ENCODE measurements around the gene SLC13A3.

The SLC13A3 gene

GRCh38 chr20:46650575-46651090, 626 bp downstream of the SLC13A3 start:
- DNase-seq: no peak

GRCh38 chr20:46649965-46650542, 1.2 kb downstream of the SLC13A3 start:
- no peak for DNase-seq

- no peak for DNase-seq
Measured at GRCh38 chr20:46649650-46649949, 1.7 kb downstream of the SLC13A3 start.

- peak; percentile 14 for DNase-seq
Measured at GRCh38 chr20:46648903-46649649, 2.2 kb downstream of the SLC13A3 start.

GRCh38 chr20:46647469-46647868, 3.8 kb downstream of the SLC13A3 start:
- DNase-seq: no peak

- no peak for DNase-seq
Measured at GRCh38 chr20:46646659-46647380, 4.4 kb downstream of the SLC13A3 start.

GRCh38 chr20:46646122-46646521, 5.1 kb downstream of the SLC13A3 start:
- no peak for DNase-seq

- no peak for DNase-seq
Measured at GRCh38 chr20:46644733-46645132, 6.5 kb downstream of the SLC13A3 start.

GRCh38 chr20:46644160-46644559, 7.1 kb downstream of the SLC13A3 start:
- DNase-seq: no peak

- DNase-seq: no peak
Measured at GRCh38 chr20:46642969-46643343, 8.3 kb downstream of the SLC13A3 start.

GRCh38 chr20:46642265-46642968, 8.8 kb downstream of the SLC13A3 start:
- DNase-seq: no peak

- no peak for DNase-seq
Measured at GRCh38 chr20:46641424-46641823, 9.8 kb downstream of the SLC13A3 start.

GRCh38 chr20:46640536-46641311, 10.5 kb downstream of the SLC13A3 start:
- DNase-seq: no peak

- DNase-seq: no peak
Measured at GRCh38 chr20:46640044-46640443, 11.2 kb downstream of the SLC13A3 start.

GRCh38 chr20:46639587-46639986, 11.7 kb downstream of the SLC13A3 start:
- DNase-seq: no peak

- DNase-seq: no peak
Measured at GRCh38 chr20:46638898-46639274, 12.4 kb downstream of the SLC13A3 start.

- no peak for DNase-seq
Measured at GRCh38 chr20:46638134-46638897, 12.9 kb downstream of the SLC13A3 start.

- no peak for DNase-seq
Measured at GRCh38 chr20:46637427-46638133, 13.7 kb downstream of the SLC13A3 start.

- DNase-seq: no peak
Measured at GRCh38 chr20:46637020-46637419, 14.2 kb downstream of the SLC13A3 start.

- DNase-seq: no peak
Measured at GRCh38 chr20:46636514-46636913, 14.7 kb downstream of the SLC13A3 start.

GRCh38 chr20:46635514-46636136, 15.6 kb downstream of the SLC13A3 start:
- no peak for DNase-seq

Data from NCI-H2227 treated with DMSO at 0.1 percent for 48 hours (cell line).